ENCODE data around the gene DLG5. TPM values are rescaled to one million over a fixed set of nuclear protein-coding genes. Genes with fewer than 3 reads are reported as not detected.
A peak's percentile ranks its signal among the peaks of the same experiment; 100 is the strongest.

The DLG5 gene
- total and polyA plus RNA-seq, 9 of the 15 experiments (the other 6 are each of a cell fraction or from before 2014, with no cell fraction given) = 1.4 to 26.8 (median 11.2) TPM

DNA sequence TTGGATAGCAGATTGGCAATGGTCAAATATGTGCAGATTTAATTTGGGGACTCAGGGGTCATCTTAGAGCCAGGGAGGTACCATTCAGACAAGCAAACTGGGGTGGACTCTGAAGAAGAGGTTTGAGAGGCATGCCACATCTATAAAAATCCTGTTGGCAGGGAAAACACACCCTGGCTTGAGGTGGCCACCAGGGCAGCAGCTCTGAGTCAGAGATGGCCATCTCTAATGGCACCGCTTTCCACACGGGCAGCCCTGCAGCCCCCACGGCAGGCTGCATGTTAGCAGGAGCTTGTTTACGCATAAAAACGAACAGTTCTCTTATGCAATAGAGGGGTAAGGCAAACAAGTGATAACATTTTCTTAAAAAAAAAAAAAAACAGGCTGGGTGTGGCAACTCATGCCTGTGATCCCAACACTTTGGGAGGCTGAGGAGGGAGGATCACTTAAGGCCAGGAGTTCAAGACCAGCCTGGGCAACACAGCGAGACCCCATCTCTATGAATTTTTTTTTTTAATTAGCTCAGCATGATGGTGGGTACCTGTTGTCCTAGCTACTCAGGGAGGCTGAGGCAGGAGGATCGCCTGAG is 14.9 kb downstream of the DLG5 start (continued):
- TF ChIP-seq, protein P1, sequence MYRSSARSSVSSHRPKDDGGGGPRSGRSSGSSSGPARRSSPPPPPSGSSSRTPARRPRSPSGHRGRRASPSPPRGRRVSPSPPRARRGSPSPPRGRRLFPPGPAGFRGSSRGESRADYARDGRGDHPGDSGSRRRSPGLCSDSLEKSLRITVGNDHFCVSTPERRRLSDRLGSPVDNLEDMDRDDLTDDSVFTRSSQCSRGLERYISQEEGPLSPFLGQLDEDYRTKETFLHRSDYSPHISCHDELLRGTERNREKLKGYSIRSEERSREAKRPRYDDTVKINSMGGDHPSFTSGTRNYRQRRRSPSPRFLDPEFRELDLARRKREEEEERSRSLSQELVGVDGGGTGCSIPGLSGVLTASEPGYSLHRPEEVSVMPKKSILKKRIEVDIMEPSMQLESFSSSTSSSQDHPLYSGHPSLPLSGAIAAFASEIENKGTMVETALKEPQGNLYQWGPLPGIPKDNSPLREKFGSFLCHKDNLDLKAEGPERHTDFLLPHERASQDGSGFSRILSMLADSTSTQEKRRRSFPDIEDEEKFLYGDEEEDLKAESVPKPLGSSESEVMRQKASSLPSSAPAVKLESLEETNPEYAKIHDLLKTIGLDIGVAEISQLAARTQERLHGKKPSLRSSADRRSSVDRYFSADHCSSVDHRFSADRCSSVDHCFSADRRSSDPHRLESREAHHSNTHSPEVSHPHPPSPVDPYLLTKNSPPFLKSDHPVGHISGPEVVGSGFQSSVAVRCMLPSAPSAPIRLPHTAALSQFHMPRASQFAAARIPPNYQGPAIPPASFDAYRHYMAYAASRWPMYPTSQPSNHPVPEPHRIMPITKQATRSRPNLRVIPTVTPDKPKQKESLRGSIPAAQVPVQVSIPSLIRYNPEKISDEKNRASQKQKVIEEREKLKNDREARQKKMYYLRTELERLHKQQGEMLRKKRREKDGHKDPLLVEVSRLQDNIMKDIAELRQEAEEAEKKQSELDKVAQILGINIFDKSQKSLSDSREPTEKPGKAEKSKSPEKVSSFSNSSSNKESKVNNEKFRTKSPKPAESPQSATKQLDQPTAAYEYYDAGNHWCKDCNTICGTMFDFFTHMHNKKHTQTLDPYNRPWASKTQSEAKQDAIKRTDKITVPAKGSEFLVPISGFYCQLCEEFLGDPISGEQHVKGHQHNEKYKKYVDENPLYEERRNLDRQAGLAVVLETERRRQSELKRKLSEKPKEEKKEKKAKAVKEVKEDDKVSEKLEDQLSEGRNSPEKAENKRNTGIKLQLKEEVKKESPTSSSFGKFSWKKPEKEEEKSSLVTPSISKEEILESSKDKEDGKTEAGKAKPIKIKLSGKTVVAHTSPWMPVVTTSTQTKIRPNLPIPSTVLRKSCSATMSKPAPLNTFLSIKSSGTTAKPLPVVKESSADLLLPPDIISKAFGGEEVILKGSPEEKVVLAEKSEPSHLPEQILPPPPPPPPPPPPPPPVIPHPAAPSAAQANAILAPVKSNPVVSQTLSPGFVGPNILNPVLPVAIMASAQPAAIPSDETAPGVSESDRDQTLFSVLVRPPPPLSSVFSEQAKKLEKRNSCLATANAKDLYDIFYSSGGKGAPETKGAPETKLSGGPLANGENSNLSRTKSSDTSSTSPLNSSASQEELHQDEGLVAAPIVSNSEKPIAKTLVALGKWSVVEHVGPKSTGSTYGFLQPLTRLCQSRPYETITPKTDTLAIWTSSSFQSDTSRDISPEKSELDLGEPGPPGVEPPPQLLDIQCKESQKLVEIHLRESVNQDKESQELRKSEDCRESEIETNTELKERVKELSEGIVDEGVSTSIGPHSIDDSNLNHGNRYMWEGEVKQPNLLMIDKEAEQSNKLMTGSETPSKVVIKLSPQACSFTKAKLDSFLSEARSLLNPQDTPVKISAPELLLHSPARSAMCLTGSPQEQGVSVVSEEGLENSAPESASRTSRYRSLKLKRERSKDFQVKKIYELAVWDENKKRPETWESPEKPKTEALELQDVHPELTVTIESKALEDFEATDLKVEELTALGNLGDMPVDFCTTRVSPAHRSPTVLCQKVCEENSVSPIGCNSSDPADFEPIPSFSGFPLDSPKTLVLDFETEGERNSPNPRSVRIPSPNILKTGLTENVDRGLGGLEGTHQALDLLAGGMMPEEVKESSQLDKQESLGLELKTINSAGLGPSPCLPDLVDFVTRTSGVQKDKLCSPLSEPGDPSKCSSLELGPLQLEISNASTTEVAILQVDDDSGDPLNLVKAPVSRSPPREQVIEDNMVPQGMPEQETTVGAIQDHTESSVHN (IDR thresholded peaks at IDR 0.05; ENCODE audit: borderline replicate concordance in 1 of 2, low read depth in 1 of 2) = peak in 1 of 2 experiments; percentile 56; a peak in 1 of 4 replicates
- TF ChIP-seq MXI1 (IDR thresholded peaks at IDR 0.05; ENCODE audit: low read depth, low read length) (no peak), ZFP1 (CRISPR knock-in tag; IDR thresholded peaks at IDR 0.05) (0 out of 2 replicates have a peak, but pooled peaks have one; percentile 6), NFRKB (IDR thresholded peaks at IDR 0.05; ENCODE audit: low read depth) (peak; percentile 72; the same call in 1 of the 2 replicates), MECOM (CRISPR knock-in tag; IDR thresholded peaks at IDR 0.05) (0 out of 2 replicates have a peak, but pooled peaks have one; percentile 7), RAD51 (IDR thresholded peaks at IDR 0.05; ENCODE audit: borderline replicate concordance, low read depth) (peak; percentile 29; the same call in 1 of the 2 replicates), TCFL5 (CRISPR knock-in tag; conservative IDR thresholded peaks at IDR 0.05) (peak; percentile 67; the same call in 1 of the 2 replicates), SAFB (IDR thresholded peaks at IDR 0.05; ENCODE audit: borderline replicate concordance, low read depth, low read length) (no peak), ZNF507 (tag; conservative IDR thresholded peaks at IDR 0.05) (no peak), KDM2B (CRISPR knock-in tag; IDR thresholded peaks at IDR 0.05) (no peak)
- TF ChIP-seq, protein P2, sequence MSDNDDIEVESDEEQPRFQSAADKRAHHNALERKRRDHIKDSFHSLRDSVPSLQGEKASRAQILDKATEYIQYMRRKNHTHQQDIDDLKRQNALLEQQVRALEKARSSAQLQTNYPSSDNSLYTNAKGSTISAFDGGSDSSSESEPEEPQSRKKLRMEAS (CRISPR knock-in tag; IDR thresholded peaks at IDR 0.05) = no peak
- TF ChIP-seq, protein P3, sequence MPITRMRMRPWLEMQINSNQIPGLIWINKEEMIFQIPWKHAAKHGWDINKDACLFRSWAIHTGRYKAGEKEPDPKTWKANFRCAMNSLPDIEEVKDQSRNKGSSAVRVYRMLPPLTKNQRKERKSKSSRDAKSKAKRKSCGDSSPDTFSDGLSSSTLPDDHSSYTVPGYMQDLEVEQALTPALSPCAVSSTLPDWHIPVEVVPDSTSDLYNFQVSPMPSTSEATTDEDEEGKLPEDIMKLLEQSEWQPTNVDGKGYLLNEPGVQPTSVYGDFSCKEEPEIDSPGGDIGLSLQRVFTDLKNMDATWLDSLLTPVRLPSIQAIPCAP (CRISPR knock-in tag; IDR thresholded peaks at IDR 0.05; ENCODE audit: borderline replicate concordance) = no peak
- TF ChIP-seq, protein P4, sequence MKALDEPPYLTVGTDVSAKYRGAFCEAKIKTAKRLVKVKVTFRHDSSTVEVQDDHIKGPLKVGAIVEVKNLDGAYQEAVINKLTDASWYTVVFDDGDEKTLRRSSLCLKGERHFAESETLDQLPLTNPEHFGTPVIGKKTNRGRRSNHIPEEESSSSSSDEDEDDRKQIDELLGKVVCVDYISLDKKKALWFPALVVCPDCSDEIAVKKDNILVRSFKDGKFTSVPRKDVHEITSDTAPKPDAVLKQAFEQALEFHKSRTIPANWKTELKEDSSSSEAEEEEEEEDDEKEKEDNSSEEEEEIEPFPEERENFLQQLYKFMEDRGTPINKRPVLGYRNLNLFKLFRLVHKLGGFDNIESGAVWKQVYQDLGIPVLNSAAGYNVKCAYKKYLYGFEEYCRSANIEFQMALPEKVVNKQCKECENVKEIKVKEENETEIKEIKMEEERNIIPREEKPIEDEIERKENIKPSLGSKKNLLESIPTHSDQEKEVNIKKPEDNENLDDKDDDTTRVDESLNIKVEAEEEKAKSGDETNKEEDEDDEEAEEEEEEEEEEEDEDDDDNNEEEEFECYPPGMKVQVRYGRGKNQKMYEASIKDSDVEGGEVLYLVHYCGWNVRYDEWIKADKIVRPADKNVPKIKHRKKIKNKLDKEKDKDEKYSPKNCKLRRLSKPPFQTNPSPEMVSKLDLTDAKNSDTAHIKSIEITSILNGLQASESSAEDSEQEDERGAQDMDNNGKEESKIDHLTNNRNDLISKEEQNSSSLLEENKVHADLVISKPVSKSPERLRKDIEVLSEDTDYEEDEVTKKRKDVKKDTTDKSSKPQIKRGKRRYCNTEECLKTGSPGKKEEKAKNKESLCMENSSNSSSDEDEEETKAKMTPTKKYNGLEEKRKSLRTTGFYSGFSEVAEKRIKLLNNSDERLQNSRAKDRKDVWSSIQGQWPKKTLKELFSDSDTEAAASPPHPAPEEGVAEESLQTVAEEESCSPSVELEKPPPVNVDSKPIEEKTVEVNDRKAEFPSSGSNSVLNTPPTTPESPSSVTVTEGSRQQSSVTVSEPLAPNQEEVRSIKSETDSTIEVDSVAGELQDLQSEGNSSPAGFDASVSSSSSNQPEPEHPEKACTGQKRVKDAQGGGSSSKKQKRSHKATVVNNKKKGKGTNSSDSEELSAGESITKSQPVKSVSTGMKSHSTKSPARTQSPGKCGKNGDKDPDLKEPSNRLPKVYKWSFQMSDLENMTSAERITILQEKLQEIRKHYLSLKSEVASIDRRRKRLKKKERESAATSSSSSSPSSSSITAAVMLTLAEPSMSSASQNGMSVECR (CRISPR knock-in tag; IDR thresholded peaks at IDR 0.05) = no peak
